Psoas muscle (tissue), 8 donors: ENCODE results near the gene SDK2. TPM values are rescaled to one million over a fixed set of nuclear protein-coding genes. Genes with fewer than 3 reads are reported as not detected.

ENCODE experiments used
- ATAC-seq, 4 donors: fragments of 200-7000 bp; cut with Tn5 transposase; one replicate each; pipeline ENCODE4 v1.9.1; 2020; ENCODE audit warnings: moderate library complexity in 3 of 4, mild to moderate bottlenecking in 2 of 4
- DNase-seq, 2 donors: peaks; one replicate each; pipeline ENCODE4 v3.0.0-alpha.2; 2020
- H3K27ac ChIP-seq: fragments of 200-600 bp; one replicate; pipeline ENCODE4 v1.8.0; 2022
- H3K27me3 ChIP-seq, 3 donors: fragments of 200-600 bp in 1 of 3; one replicate each; pipeline versions ENCODE4 v1.6.1 to v1.8.0; 2013 to 2022; ENCODE audit warnings: low read length in 2 of 3, mild to moderate bottlenecking in 2 of 3, moderate library complexity in 1 of 3; ENCODE audit not compliant: insufficient read depth in 3 of 3
- H3K36me3 ChIP-seq, 2 donors: fragments of 200-600 bp in 1 of 2; one replicate each; pipeline versions ENCODE4 v1.6.1 to v1.8.0; 2013 to 2022; ENCODE audit warnings: low read depth in 1 of 2, mild to moderate bottlenecking in 1 of 2, moderate library complexity in 1 of 2; ENCODE audit not compliant: insufficient read depth in 1 of 2
- H3K4me1 ChIP-seq: fragments of 200-600 bp; one replicate; pipeline ENCODE4 v1.8.0; 2022
- H3K4me3 ChIP-seq: fragments of 200-600 bp; one replicate; pipeline ENCODE4 v1.8.0; 2022; ENCODE audit warnings: mild to moderate bottlenecking
- H3K9me3 ChIP-seq: fragments of 200-600 bp; one replicate; pipeline ENCODE4 v1.8.0; 2022
- CTCF ChIP-seq: fragments of 200-600 bp; IDR thresholded peaks from one replicate; pipeline ENCODE4 v1.8.0; 2022; ENCODE audit warnings: antibody characterized with exemption
- WGBS, 3 donors: extraction: QIAGEN DNeasy Blood & Tissue Kit; methylation state at CpG; one replicate each; pipeline versions ENCODE4 v1.1.6 to v1.1.7; 2013; 5-methylcytosine and 5-hydroxymethylcytosine counted together
- intact Hi-C, 2 donors: fragments of 100-400 bp; cut with DNase I; formaldehyde crosslinking; loops; one replicate each; pipeline versions ENCODE4 v1.11.0 to v1.14.2; 2022
- polyA plus RNA-seq, 3 donors: library from polyadenylated mRNA; stranded (reverse); fragments of 200-250 nt; gene quantifications; one replicate each; pipeline ENCODE4 v1.2.3, GENCODE V29; 2013
- total RNA-seq, 4 donors: library from RNA; stranded (reverse); fragmentation: NEBNext Ultra II Directional in 2 of 4; extraction: Animal tissue kit (Norgen Biotek cat#: 25700) in 2 of 4; gene quantifications; one replicate each; pipeline versions ENCODE4 v1.2.1 to v1.2.4, GENCODE V29; 2021 to 2023
- donor health status: healthy with polysubstance abuse.
- donor health status: DM: no; HTN: no; CAD: no; lungs with moderate emphysema.
- donor health status: Bipolar disorder and iron deficiency.
- donor health status: healthy.
- donor health status: DM: yes; HTN: yes; CAD: no.
- donor health status: DM: no; HTN: no; CAD: no.
- donor health status: DM: no; HTN: no; CAD: no.
- donor health status: DM: yes; HTN: yes; CAD: no.

SDK2 gene
- total and polyA plus RNA-seq, 7 donors = 0.04 to 2.8 (median 0.24) TPM

DNA sequence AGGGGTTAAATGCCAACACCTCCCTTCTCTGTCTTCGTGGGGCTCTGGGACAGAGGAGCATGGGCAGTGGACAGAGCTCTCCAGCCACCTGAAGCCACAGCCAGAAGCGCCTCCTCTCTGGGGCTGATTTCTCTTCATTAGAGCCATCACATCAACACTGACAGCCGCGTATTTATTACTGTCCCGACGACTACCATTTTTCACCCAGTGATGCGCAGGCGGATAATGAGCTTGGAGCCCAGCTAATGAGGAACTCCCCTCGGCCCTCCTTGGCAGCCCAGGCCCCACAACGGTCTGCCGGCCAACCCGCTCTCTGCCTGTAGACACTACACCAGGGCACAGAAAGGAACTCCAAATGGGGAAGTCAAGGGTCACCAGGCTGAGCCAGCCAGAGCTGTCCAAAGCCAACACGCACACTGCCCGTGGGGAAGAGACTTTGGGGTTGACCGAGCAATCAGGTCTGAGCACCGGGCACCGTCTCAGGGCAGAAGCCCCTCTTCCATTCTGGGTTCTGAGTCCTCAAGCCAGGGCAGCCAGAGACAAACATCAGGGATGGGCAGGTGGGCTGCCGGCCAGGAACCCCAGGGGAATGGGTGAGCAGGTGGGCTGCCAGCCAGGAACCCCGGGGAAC lies 13.2 kb downstream of the SDK2 start:
- Histone ChIP-seq H3K9me3 (no peaks in the 10 kb centered on the region), H3K4me3 (no peak overlapping the region), H3K36me3 (no peaks in the 10 kb centered on the region), H3K27ac (no peak overlapping the region), H3K4me1 (peaks cover 2% of the 10 kb centered on the region), H3K27me3 (no peaks in the 10 kb centered on the region)
- 80 to 87% (median 82%) methylated on average over 19 of the region's 19 CpGs for WGBS, 3 donors
- no peak for TF ChIP-seq CTCF
- DNase-seq (peak in 1 of 2 donors; percentile 45), ATAC-seq (no peak)
- intact Hi-C loops = no loop called here

DNA sequence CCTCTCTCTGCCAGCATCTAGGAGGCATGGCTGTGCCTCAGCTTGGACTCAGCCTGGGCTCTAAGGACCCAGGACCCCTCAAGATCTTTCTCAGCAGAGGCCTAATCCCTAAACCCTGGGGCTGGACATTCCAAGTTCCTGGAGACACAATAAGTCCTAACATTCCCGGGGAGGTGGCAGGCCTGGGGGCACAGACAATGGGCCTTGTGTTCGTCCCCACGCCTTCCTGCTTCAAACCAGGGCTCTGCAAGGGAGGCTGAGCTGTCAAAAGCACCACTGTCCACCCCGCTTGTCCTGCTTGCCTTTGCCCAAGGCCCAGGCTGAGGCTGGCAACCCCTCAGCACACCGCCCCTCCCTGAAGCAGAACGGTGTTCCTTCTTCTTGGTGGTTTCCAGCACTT lies 13.7 kb downstream of the SDK2 start:
- Histone ChIP-seq H3K27ac (no peak overlapping the region), H3K9me3 (no peaks in the 10 kb centered on the region), H3K27me3 (no peaks in the 10 kb centered on the region), H3K36me3 (no peaks in the 10 kb centered on the region), H3K4me3 (no peak overlapping the region), H3K4me1 (peaks cover 5% of the 10 kb centered on the region)
- DNase-seq (no peak), ATAC-seq (no peak)
- no peak for TF ChIP-seq CTCF
- 73 to 90% (median 74%) methylated on average over 6 of the region's 6 CpGs for WGBS, 3 donors
- intact Hi-C loops = no loop called here

DNA sequence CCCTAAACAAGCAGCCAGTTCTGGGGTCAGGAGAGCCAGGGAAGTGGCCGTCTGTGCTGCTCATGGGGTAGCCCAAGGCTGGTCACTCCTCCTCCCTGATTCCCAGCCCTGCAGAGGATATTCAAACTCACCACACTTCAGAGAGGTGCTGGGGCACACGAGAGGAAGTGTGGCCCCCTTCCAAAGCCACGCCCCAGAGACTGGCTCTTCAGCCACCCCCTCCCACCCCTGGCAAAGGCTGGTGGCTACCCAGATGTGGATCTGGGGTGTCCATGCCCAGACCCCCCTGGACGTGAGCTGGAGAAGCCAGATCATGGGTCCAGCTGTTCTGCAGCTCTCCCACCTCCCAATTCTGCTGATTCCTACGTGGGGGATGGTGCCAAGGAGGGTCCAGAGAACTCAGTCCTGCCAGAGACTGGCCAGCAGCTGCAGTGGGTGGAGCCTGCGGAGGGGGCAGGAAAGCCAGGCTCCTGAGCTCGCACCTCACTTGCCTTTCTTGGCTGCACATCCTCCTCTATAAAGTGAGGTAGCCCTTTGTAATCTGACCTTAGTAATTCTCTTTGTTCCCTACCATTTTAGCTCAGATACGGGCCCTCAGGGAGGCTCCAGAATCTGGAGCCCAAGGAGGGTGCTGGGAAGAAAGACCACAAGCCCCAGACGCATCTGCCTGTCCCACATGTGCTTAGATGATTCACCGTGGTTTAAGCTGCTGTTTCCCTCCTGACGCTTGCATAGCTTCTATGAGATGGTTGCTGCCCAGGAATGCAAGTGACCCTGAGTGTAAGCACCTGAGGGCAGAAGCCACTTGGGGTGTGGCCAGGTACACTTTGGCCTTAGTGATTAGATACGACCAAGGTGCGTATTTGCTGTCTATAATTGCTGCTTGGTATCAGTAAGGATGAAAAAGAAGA lies 15.3 kb downstream of the SDK2 start:
- ATAC-seq = no peak
- no peaks in the 10 kb centered on the region for H3K9me3 ChIP-seq
- H3K4me1 ChIP-seq = peaks cover 5% of the 10 kb centered on the region
- peak in 1 of 2 donors; percentile 19 for DNase-seq
- no peaks in the 10 kb centered on the region for H3K36me3 ChIP-seq
- TF ChIP-seq CTCF = no peak
- 71 to 77% (median 76%) methylated on average over 13 of the region's 13 CpGs for WGBS, 3 donors
- H3K4me3 ChIP-seq = no peak overlapping the region
- H3K27ac ChIP-seq = no peak overlapping the region
- no peaks in the 10 kb centered on the region for H3K27me3 ChIP-seq
- intact Hi-C loops = no loop called here

DNA sequence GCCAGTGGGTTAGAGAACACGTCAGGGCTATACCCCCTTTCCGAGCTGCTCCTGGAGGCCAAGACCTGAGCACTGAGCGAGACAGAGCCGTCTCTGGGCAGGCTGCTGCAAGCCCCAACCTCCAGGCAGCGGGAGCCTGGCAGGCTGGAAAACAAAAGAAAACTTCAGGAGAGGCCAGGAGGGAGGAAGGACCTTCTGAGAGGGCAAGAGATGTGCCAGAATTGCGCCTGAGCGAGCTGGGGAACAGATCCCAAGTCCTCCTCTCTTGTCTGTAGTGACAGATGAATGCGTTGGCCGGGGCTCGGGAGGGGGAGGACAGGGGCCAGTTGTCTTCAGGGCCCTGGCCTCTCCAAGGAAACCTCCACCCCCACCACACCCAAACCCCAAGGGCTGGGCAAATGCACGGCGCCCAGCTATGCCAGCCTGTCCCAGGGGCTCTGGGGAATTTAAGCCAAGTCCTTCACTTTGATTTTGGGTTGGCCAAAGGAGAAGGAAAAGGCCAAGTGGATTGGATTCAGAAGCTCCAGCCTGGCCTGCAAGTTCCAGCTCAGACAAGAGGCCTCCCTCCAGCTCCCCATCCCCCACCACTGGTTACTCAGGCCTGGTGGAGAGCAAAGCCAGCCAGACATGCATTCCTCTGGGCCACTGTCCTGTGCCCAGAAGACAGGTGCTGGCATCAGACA lies 18.1 kb downstream of the SDK2 start:
- Histone ChIP-seq H3K27me3 (no peaks in the 10 kb centered on the region), H3K9me3 (no peaks in the 10 kb centered on the region), H3K4me3 (no peak overlapping the region), H3K36me3 (no peaks in the 10 kb centered on the region), H3K27ac (peak overlapping the region; percentile 50), H3K4me1 (peaks cover 5% of the 10 kb centered on the region)
- intact Hi-C loops = no loop called here
- peak; percentile 63 to 71 for DNase-seq
- ATAC-seq = peak; percentile 97 to 99 (median 98)
- TF ChIP-seq CTCF = no peak
- WGBS, 3 donors = 36 to 47% (median 40%) methylated on average over 11 to 12 of the region's 12 CpGs
